Neural progenitor cell (in vitro differentiated cells): ENCODE measurements around the gene DENND5B.
"Not testable (repeated sequence)": the region's sequence is repeated elsewhere in the genome, so short reads cannot be mapped to it uniquely, and the experiment has no call there.

ENCODE experiments used
- EZH2 ChIP-seq: fragments of 200-600 bp; sonication (generic); IDR thresholded peaks from 2 replicates; pipeline ENCODE4 v1.6.1; 2017; ENCODE audit warnings: antibody characterized with exemption, mild to moderate bottlenecking, moderate library complexity
- EZH2phosphoT487 ChIP-seq: fragments of 200-600 bp; sonication (generic); IDR thresholded peaks from 2 replicates; pipeline ENCODE4 v1.6.1; 2017; ENCODE audit warnings: antibody characterized with exemption
- TF ChIP-seq, protein P1 (sequence below): fragments of 200-600 bp; sonication (generic); IDR thresholded peaks from 2 replicates; pipeline ENCODE4 v1.5.1; 2017; ENCODE audit warnings: antibody characterized with exemption, mild to moderate bottlenecking

DNA sequence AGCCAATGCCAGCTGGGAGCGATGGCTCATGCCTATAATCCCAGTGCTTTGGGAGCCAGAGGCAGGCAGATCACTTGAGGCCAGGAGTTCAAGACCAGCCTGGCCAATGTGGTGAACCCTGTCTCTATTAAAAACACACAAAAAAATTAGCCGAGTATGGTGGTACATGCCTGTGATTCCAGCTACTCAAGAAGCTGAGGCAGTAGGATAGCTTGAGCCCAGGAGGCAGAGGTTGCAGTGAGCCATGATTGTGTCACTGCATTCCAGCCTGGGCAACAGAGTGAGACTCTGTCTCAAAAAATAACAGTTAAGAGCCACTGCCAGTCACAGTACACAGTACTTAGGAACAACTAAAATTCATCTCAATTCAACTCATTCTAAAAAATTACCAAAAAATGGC lies 21.4 kb downstream of the DENND5B start:
- TF ChIP-seq EZH2phosphoT487, EZH2: not testable (repeated sequence)
- TF ChIP-seq, protein P1, sequence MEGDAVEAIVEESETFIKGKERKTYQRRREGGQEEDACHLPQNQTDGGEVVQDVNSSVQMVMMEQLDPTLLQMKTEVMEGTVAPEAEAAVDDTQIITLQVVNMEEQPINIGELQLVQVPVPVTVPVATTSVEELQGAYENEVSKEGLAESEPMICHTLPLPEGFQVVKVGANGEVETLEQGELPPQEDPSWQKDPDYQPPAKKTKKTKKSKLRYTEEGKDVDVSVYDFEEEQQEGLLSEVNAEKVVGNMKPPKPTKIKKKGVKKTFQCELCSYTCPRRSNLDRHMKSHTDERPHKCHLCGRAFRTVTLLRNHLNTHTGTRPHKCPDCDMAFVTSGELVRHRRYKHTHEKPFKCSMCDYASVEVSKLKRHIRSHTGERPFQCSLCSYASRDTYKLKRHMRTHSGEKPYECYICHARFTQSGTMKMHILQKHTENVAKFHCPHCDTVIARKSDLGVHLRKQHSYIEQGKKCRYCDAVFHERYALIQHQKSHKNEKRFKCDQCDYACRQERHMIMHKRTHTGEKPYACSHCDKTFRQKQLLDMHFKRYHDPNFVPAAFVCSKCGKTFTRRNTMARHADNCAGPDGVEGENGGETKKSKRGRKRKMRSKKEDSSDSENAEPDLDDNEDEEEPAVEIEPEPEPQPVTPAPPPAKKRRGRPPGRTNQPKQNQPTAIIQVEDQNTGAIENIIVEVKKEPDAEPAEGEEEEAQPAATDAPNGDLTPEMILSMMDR = not testable (repeated sequence)
